Astrocyte (in vitro differentiated cells and primary cell): Measurements from ENCODE around the gene SFSWAP.

Experiments
- EZH2 ChIP-seq: IDR thresholded peaks from 2 replicates; pipeline ENCODE4 v1.6.1; 2012; ENCODE audit warnings: mild to moderate bottlenecking, low read length, inconsistent platforms; ENCODE audit not compliant: insufficient read depth
- TF ChIP-seq, protein P1 (sequence below): IDR thresholded peaks from 2 replicates; pipeline ENCODE4 v1.5.1; 2011; ENCODE audit warnings: low read depth, mild to moderate bottlenecking, inconsistent platforms, low read length, moderate library complexity; ENCODE audit not compliant: insufficient read depth

DNA sequence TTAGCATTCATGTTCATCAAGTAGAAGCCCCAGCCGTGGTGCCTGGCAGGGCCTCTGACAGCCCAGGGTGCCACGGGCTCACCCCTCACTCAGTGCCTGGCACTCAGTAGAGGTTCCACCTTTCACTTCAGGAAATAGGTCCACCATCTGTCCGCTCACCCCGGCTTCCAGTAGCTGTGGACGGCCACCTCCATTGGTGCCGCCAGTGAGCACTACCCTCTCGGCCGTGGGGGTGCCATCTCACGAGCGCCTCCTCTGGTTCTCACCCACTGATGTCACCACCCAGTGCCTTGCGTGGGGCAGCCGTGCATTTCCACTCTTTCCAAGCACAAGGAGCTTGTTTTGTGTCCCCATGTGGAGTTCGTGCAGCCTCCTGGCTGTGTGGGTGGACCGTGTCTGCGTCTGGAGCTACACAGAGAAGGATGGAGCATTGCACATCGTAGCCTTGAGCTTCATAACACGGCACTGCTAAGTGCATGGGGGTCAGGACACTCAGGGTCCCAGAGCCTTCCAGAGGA, 76.3 kb downstream of the SFSWAP start:
- TF ChIP-seq, protein P1, sequence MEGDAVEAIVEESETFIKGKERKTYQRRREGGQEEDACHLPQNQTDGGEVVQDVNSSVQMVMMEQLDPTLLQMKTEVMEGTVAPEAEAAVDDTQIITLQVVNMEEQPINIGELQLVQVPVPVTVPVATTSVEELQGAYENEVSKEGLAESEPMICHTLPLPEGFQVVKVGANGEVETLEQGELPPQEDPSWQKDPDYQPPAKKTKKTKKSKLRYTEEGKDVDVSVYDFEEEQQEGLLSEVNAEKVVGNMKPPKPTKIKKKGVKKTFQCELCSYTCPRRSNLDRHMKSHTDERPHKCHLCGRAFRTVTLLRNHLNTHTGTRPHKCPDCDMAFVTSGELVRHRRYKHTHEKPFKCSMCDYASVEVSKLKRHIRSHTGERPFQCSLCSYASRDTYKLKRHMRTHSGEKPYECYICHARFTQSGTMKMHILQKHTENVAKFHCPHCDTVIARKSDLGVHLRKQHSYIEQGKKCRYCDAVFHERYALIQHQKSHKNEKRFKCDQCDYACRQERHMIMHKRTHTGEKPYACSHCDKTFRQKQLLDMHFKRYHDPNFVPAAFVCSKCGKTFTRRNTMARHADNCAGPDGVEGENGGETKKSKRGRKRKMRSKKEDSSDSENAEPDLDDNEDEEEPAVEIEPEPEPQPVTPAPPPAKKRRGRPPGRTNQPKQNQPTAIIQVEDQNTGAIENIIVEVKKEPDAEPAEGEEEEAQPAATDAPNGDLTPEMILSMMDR = no peak
- no peak for TF ChIP-seq EZH2
